H1 (cell line): ENCODE measurements around the gene RBSN. TPM values are rescaled to one million over a fixed set of nuclear protein-coding genes. Genes with fewer than 3 reads are reported as not detected.

ENCODE experiments used
- CTCF ChIA-PET: fragments of 300-600 bp; sonication (Branson Sonifier 250); formaldehyde crosslinking; loops from one replicate; lab custom pipeline; 2021; ENCODE audit not compliant: partially characterized antibody; lab: Charles Lee
- POLR2A ChIA-PET: fragments of 300-600 bp; sonication (Branson Sonifier 250); formaldehyde crosslinking; loops from one replicate; lab custom pipeline; 2021; ENCODE audit warnings: inconsistent platforms; ENCODE audit not compliant: partially characterized antibody; lab: Charles Lee
- DNase-seq, 2 experiments: peaks; one replicate each; pipeline versions ENCODE4 v3.0.0 to v3.0.0-alpha.2; 2010 to 2022; ENCODE audit warnings: low spot score in 2 of 2, low read depth in 1 of 2, mixed read lengths in 1 of 2
- FAIRE-seq: peaks from 2 replicates; lab custom pipeline; 2011; peaks lifted over from hg19 to GRCh38; lab: Jason Lieb, UNC
- H2AFZ ChIP-seq: 2 replicates; pipeline ENCODE4 v1.8.1; 2012; ENCODE audit warnings: low read length, inconsistent platforms
- H2AK5ac ChIP-seq: 2 replicates; pipeline ENCODE4 v1.6.1; 2013; ENCODE audit warnings: low read depth, low read length
- H2BK120ac ChIP-seq: replicated peaks from 2 replicates; pipeline ENCODE3; 2013; ENCODE audit warnings: low read depth, low read length, inconsistent platforms
- H2BK12ac ChIP-seq: 2 replicates; pipeline ENCODE4 v1.6.1; 2013; ENCODE audit warnings: low read depth, low read length
- H2BK15ac ChIP-seq: 2 replicates; pipeline ENCODE4 v1.6.1; 2013; ENCODE audit warnings: low read length
- H2BK20ac ChIP-seq: 2 replicates; pipeline ENCODE4 v1.6.1; 2013; ENCODE audit warnings: low read length
- H2BK5ac ChIP-seq: 2 replicates; pipeline ENCODE4 v1.6.1; 2013; ENCODE audit warnings: low read depth, low read length
- H3K14ac ChIP-seq: 2 replicates; pipeline ENCODE4 v1.6.1; 2013; ENCODE audit warnings: inconsistent platforms; ENCODE audit not compliant: insufficient read length
- H3K18ac ChIP-seq: 2 replicates; pipeline ENCODE4 v1.6.1; 2013; ENCODE audit warnings: low read length; ENCODE audit errors: extremely low read depth
- H3K23ac ChIP-seq: 2 replicates; pipeline ENCODE4 v1.6.1; 2013; ENCODE audit warnings: inconsistent platforms; ENCODE audit not compliant: insufficient read length
- H3K23me2 ChIP-seq: 2 replicates; pipeline ENCODE4 v1.6.1; 2013; ENCODE audit warnings: low read depth, low read length
- H3K27ac ChIP-seq: 2 replicates; pipeline ENCODE4 v1.6.1; 2011; ENCODE audit warnings: low read depth, low read length, inconsistent platforms
- H3K27me3 ChIP-seq, 4 experiments: replicated peaks in 1 of 4; 1 replicate in 1 of 4; 2 replicates in 3 of 4; pipeline versions ENCODE4 v1.6.1 to v1.8.1; 2011 to 2013; ENCODE audit warnings: low read length in 3 of 4, mild to moderate bottlenecking in 3 of 4, inconsistent platforms in 2 of 4, mixed read lengths in 2 of 4, moderate library complexity in 1 of 4; ENCODE audit not compliant: control insufficient read depth in 3 of 4, insufficient read depth in 3 of 4; ENCODE audit errors: extremely low read depth in 1 of 4
- H3K36me3 ChIP-seq, 4 experiments: 2 replicates each; pipeline versions ENCODE4 v1.6.1 to v1.8.1; 2011 to 2013; ENCODE audit warnings: mild to moderate bottlenecking in 4 of 4, low read length in 3 of 4, moderate library complexity in 2 of 4, control low read depth in 1 of 4, inconsistent platforms in 1 of 4; ENCODE audit not compliant: insufficient read depth in 4 of 4, control insufficient read depth in 2 of 4
- H3K4ac ChIP-seq: replicated peaks from 2 replicates; pipeline ENCODE3; 2013; ENCODE audit warnings: low read length, low read depth, mixed read lengths, inconsistent platforms; ENCODE audit not compliant: insufficient read length
- H3K4me1 ChIP-seq, 4 experiments: replicated peaks in 1 of 4; 1 replicate in 1 of 4; 2 replicates in 3 of 4; pipeline versions ENCODE4 v1.6.1 to v1.8.1; 2011 to 2013; ENCODE audit warnings: low read length in 3 of 4, inconsistent platforms in 2 of 4, mixed read lengths in 1 of 4; ENCODE audit not compliant: insufficient read depth in 4 of 4, control insufficient read depth in 3 of 4
- H3K4me2 ChIP-seq, 2 experiments: 2 replicates each; pipeline versions ENCODE4 v1.6.1 to v1.8.1; 2011 to 2013; ENCODE audit warnings: low read depth in 2 of 2, low read length in 2 of 2, control low read depth in 1 of 2, inconsistent platforms in 1 of 2, mild to moderate bottlenecking in 1 of 2; ENCODE audit not compliant: insufficient read depth in 1 of 2
- H3K4me3 ChIP-seq, 4 experiments: fragments of 200-600, 300-600 bp in 1 of 4; sonication (generic), shearing (Covaris generic), sonication (Bioruptor Twin) in 1 of 4; 2 replicates each; pipeline versions ENCODE4 v1.5.1 to v1.8.1; 2011 to 2016; ENCODE audit warnings: low read length in 4 of 4, low read depth in 3 of 4, control low read depth in 2 of 4, inconsistent platforms in 2 of 4, mild to moderate bottlenecking in 2 of 4, mixed read lengths in 1 of 4, moderate library complexity in 1 of 4; ENCODE audit not compliant: insufficient read depth in 2 of 4; ENCODE audit errors: extremely low read depth in 1 of 4
- H3K56ac ChIP-seq: replicated peaks from 2 replicates; pipeline ENCODE3; 2013; ENCODE audit warnings: low read depth, mild to moderate bottlenecking, mixed read lengths, low read length, inconsistent platforms; ENCODE audit not compliant: insufficient read length
- H3K79me1 ChIP-seq: 2 replicates; pipeline ENCODE4 v1.6.1; 2013; ENCODE audit warnings: low read depth, low read length, control low read depth
- H3K79me2 ChIP-seq, 2 experiments: 2 replicates each; pipeline versions ENCODE4 v1.6.1 to v1.8.1; 2012 to 2013; ENCODE audit warnings: low read length in 2 of 2, mild to moderate bottlenecking in 2 of 2, inconsistent platforms in 1 of 2; ENCODE audit not compliant: insufficient read depth in 2 of 2, control insufficient read depth in 1 of 2
- H3K9ac ChIP-seq, 4 experiments: replicated peaks in 1 of 4; 1 replicate in 1 of 4; 2 replicates in 3 of 4; pipeline versions ENCODE4 v1.6.1 to v1.8.1; 2011 to 2013; ENCODE audit warnings: low read depth in 3 of 4, low read length in 3 of 4, control low read depth in 2 of 4, mild to moderate bottlenecking in 2 of 4, moderate library complexity in 2 of 4, inconsistent platforms in 1 of 4; ENCODE audit errors: extremely low read depth in 1 of 4
- H3K9me3 ChIP-seq, 2 experiments: 2 replicates each; pipeline versions ENCODE4 v1.6.1 to v1.8.1; 2012 to 2013; ENCODE audit warnings: mild to moderate bottlenecking in 2 of 2, moderate library complexity in 2 of 2, control low read depth in 1 of 2, inconsistent platforms in 1 of 2, low read depth in 1 of 2, low read length in 1 of 2, mixed read lengths in 1 of 2; ENCODE audit not compliant: insufficient read depth in 2 of 2
- H4K20me1 ChIP-seq, 2 experiments: replicated peaks in 1 of 2; 2 replicates each; pipeline versions ENCODE3 to v1.8.1; 2011 to 2013; ENCODE audit warnings: inconsistent platforms in 2 of 2, low read length in 2 of 2, mild to moderate bottlenecking in 1 of 2; ENCODE audit not compliant: insufficient read depth in 2 of 2, control insufficient read depth in 1 of 2
- H4K5ac ChIP-seq: 2 replicates; pipeline ENCODE4 v1.6.1; 2013; ENCODE audit warnings: low read length, low read depth, mixed read lengths, inconsistent platforms; ENCODE audit not compliant: insufficient read length
- H4K8ac ChIP-seq: 2 replicates; pipeline ENCODE4 v1.8.0; 2013; ENCODE audit warnings: mild to moderate bottlenecking, moderate library complexity, low read length, inconsistent platforms; ENCODE audit not compliant: insufficient read depth; ENCODE audit errors: extremely low read depth
- H4K91ac ChIP-seq: replicated peaks from 2 replicates; pipeline ENCODE3; 2013; ENCODE audit warnings: low read length, mixed read lengths, inconsistent platforms; ENCODE audit not compliant: insufficient read length
- BCL11A ChIP-seq, 2 experiments: IDR thresholded peaks; one replicate each; pipeline ENCODE4 v1.6.1; 2011; ENCODE audit warnings: low read depth in 2 of 2, low read length in 2 of 2, mild to moderate bottlenecking in 2 of 2
- GABPA ChIP-seq: IDR thresholded peaks from 2 replicates; pipeline ENCODE4 v1.6.1; 2011; ENCODE audit warnings: mild to moderate bottlenecking, low read length, moderate library complexity, borderline replicate concordance; ENCODE audit not compliant: insufficient read depth
- WGBS, 2 experiments: shearing (Covaris generic) in 1 of 2; methylation state at CpG; one replicate each; pipeline versions ENCODE4 v1.1.6 to v1.1.7; 2013 to 2015; ENCODE audit warnings: low lambda C conversion rate in 2 of 2, mixed read lengths in 2 of 2, inconsistent platforms in 1 of 2, low coverage in 1 of 2, missing lambda C conversion rate in 1 of 2; ENCODE audit not compliant: insufficient replicate concordance in 2 of 2, insufficient coverage in 1 of 2, insufficient read length in 1 of 2; ENCODE audit errors: extremely low coverage in 1 of 2, missing lambda C conversion rate in 1 of 2; 5-methylcytosine and 5-hydroxymethylcytosine counted together
- polyA plus RNA-seq, 7 experiments: library from polyadenylated mRNA; depleted of rRNA in 3 of 7; stranded (reverse) in 5 of 7; unstranded in 2 of 7; fragments of >200 nt in 5 of 7; fragments of 200-250 nt in 2 of 7; gene quantifications; 1 replicate in 5 of 7; 2 replicates in 1 of 7; 4 replicates in 1 of 7; pipeline versions ENCODE4 v1.2.1 to v1.2.3, GENCODE V29; 2011 to 2013; ENCODE audit warnings: missing spikeins in 2 of 7, mixed read lengths in 2 of 7
- total RNA-seq: library from RNA; stranded (reverse); fragmentation: NEBNext Ultra II Directional; extraction: Animal tissue kit (Norgen Biotek cat#: 25700); gene quantifications from 2 replicates; pipeline ENCODE4 v1.2.1, GENCODE V29; 2021

Gene RBSN
- total and polyA plus RNA-seq, 2 of the 8 experiments (the other 6 are each of a cell fraction or from before 2014, with no cell fraction given): 5.9 to 20.0 TPM

- peak overlapping the region in 1 of 2 experiments; percentile 66; a peak in 2 of 4 replicates for H3K4me2 ChIP-seq
- FAIRE-seq: peak; percentile 63
- no peak overlapping the region for H2AFZ ChIP-seq
- no peak overlapping the region for H4K91ac ChIP-seq
- peak overlapping the region; percentile 83 for H2BK20ac ChIP-seq
- 82% methylated on average over 6 of the region's 6 CpGs; no CpG with 5 or more reads in 1 of the 2 experiments for WGBS, 2 experiments
- DNase-seq: no peak
- TF ChIP-seq GABPA: no peak
- TF ChIP-seq BCL11A (IDR thresholded peaks at IDR 0.05; ENCODE audit: low read depth in 2 of 2, low read length in 2 of 2): no peak
- H3K23ac ChIP-seq: no peak overlapping the region
- no peak overlapping the region for H3K27ac ChIP-seq
- no peaks in the 10 kb centered on the region for H4K20me1 ChIP-seq
- no peak overlapping the region for H3K18ac ChIP-seq
- H3K14ac ChIP-seq: no peak overlapping the region
- no peak overlapping the region for H2BK12ac ChIP-seq
- ChIA-PET POLR2A (interaction anchor here (1.2 kb wide), 1 partner anchor 14 kb away, joined by 6 read pairs; the partner anchor contains the start of gene RBSN), CTCF (interaction anchor here (0.6 to 2.1 kb wide), 5 partner anchors 11 to 155 kb away, joined by 3 to 5 read pairs (median 3); partner anchors contain the start of gene CAPN7)
- H3K79me1 ChIP-seq: no peaks in the 10 kb centered on the region
- no peak overlapping the region for H3K4ac ChIP-seq
- no peak overlapping the region for H4K5ac ChIP-seq
- no peak overlapping the region for H4K8ac ChIP-seq
- H2BK120ac ChIP-seq: peak overlapping the region; percentile 34
- no peaks in the 10 kb centered on the region for H3K9me3 ChIP-seq
- H3K56ac ChIP-seq: no peak overlapping the region
- H3K36me3 ChIP-seq: no peaks in the 10 kb centered on the region
- H3K4me3 ChIP-seq: no peak overlapping the region
- peaks cover 1 to 18% (median 7%) of the 10 kb centered on the region in 4 experiments; a peak in 4 of 7 replicates for H3K4me1 ChIP-seq
- H3K27me3 ChIP-seq: 0 out of 7 replicates have a peak, but pooled peaks cover 0 to 3% (median 0%) of the 10 kb centered on the region in 4 experiments
- no peak overlapping the region for H2AK5ac ChIP-seq
- H2BK5ac ChIP-seq: no peak overlapping the region
- no peak overlapping the region for H2BK15ac ChIP-seq
- no peak overlapping the region for H3K9ac ChIP-seq
- no peaks in the 10 kb centered on the region for H3K23me2 ChIP-seq
- H3K79me2 ChIP-seq: no peaks in the 10 kb centered on the region
Observed at GRCh38 chr3:15113471-15113870, 14.5 kb upstream of the RBSN start.
